SH-SY5Y (cell line): ENCODE data around the gene DNMT3A.

Experiments
- GATA2 ChIP-seq: IDR thresholded peaks from 2 replicates; pipeline ENCODE4 v1.6.1; 2011; ENCODE audit warnings: mild to moderate bottlenecking, low read depth, low read length
- GATA3 ChIP-seq: IDR thresholded peaks from 2 replicates; pipeline ENCODE4 v1.6.1; 2011; ENCODE audit warnings: low read depth, mild to moderate bottlenecking, low read length, moderate library complexity

GRCh38 chr2:25302758-25303375, 38.9 kb downstream of the DNMT3A start:
- TF ChIP-seq GATA3 (no peak), GATA2 (no peak)
